Neural progenitor cell (in vitro differentiated cells): ENCODE measurements around the gene GSTT2. TPM values are rescaled to one million over a fixed set of nuclear protein-coding genes. Genes with fewer than 3 reads are reported as not detected.
A peak's percentile ranks its signal among the peaks of the same experiment; 100 is the strongest.
"Not testable (repeated sequence)": the region's sequence is repeated elsewhere in the genome, so short reads cannot be mapped to it uniquely, and the experiment has no call there.

ENCODE experiments used
- DNase-seq: peaks from one replicate; pipeline ENCODE4 v3.0.0-alpha.2; 2016; ENCODE audit warnings: low spot score
- H2AFZ ChIP-seq: fragments of 200-600 bp; sonication (generic); replicated peaks from 2 replicates; pipeline ENCODE4 v1.6.1; 2016; ENCODE audit warnings: antibody characterized with exemption
- H3F3A ChIP-seq: fragments of 200-600 bp; sonication (generic); 2 replicates; pipeline ENCODE4 v1.6.1; 2016; ENCODE audit warnings: antibody characterized with exemption, low read depth
- H3K27ac ChIP-seq: fragments of 200-600 bp; sonication (generic); 2 replicates; pipeline ENCODE4 v1.5.1; 2016; ENCODE audit warnings: mild to moderate bottlenecking
- H3K27me3 ChIP-seq: fragments of 200-600 bp; sonication (generic); 2 replicates; pipeline ENCODE4 v1.6.1; 2016; ENCODE audit warnings: mild to moderate bottlenecking, moderate library complexity
- H3K36me3 ChIP-seq: fragments of 200-600 bp; sonication (generic); 2 replicates; pipeline ENCODE4 v1.5.1; 2016
- H3K4me1 ChIP-seq: fragments of 200-600 bp; sonication (generic); 2 replicates; pipeline ENCODE4 v1.6.1; 2016; ENCODE audit warnings: mixed run types
- H3K4me2 ChIP-seq: fragments of 200-600 bp; sonication (generic); 2 replicates; pipeline ENCODE4 v1.6.1; 2016
- H3K4me3 ChIP-seq: fragments of 200-600 bp; sonication (generic); 2 replicates; pipeline ENCODE4 v1.5.1; 2016
- H3K79me2 ChIP-seq: fragments of 200-600 bp; sonication (generic); 2 replicates; pipeline ENCODE4 v1.6.1; 2016; ENCODE audit warnings: low read depth
- H3K9ac ChIP-seq: fragments of 200-600 bp; sonication (generic); 2 replicates; pipeline ENCODE4 v1.6.1; 2016
- H3K9me3 ChIP-seq: fragments of 200-600 bp; sonication (generic); 2 replicates; pipeline ENCODE4 v1.5.1; 2016; ENCODE audit warnings: low read depth
- H4K20me1 ChIP-seq: fragments of 200-600 bp; sonication (generic); 2 replicates; pipeline ENCODE4 v1.6.1; 2016; ENCODE audit warnings: low read depth
- H3K27ac Mint-ChIP-seq: 3 replicates; pipeline ENCODE4 v1.8.0; 2021; ENCODE audit warnings: mixed read lengths
- H3K27me3 Mint-ChIP-seq: 2 replicates; pipeline ENCODE4 v1.8.0; 2022; ENCODE audit warnings: low read depth, mild to moderate bottlenecking, inconsistent platforms, moderate library complexity, mixed read lengths; ENCODE audit not compliant: insufficient read depth
- H3K36me3 Mint-ChIP-seq: 3 replicates; pipeline ENCODE4 v1.8.0; 2021; ENCODE audit warnings: mixed read lengths
- H3K4me1 Mint-ChIP-seq: 3 replicates; pipeline ENCODE4 v1.8.0; 2021; ENCODE audit warnings: mixed read lengths
- H3K4me3 Mint-ChIP-seq: 3 replicates; pipeline ENCODE4 v1.8.0; 2021; ENCODE audit warnings: mild to moderate bottlenecking, moderate library complexity, mixed read lengths
- H3K9me3 Mint-ChIP-seq: 3 replicates; pipeline ENCODE4 v1.8.0; 2020; ENCODE audit warnings: mixed read lengths
- EZH2 ChIP-seq: fragments of 200-600 bp; sonication (generic); IDR thresholded peaks from 2 replicates; pipeline ENCODE4 v1.6.1; 2017; ENCODE audit warnings: antibody characterized with exemption, mild to moderate bottlenecking, moderate library complexity
- EZH2phosphoT487 ChIP-seq: fragments of 200-600 bp; sonication (generic); IDR thresholded peaks from 2 replicates; pipeline ENCODE4 v1.6.1; 2017; ENCODE audit warnings: antibody characterized with exemption
- total RNA-seq: library from RNA; depleted of rRNA; stranded (reverse); fragments of >200 nt; gene quantifications from 2 replicates; pipeline ENCODE4 v1.2.3, GENCODE V29; 2015; ENCODE audit warnings: low replicate concordance
- TF ChIP-seq, protein P1 (sequence below): fragments of 200-600 bp; sonication (generic); IDR thresholded peaks from 2 replicates; pipeline ENCODE4 v1.5.1; 2017; ENCODE audit warnings: antibody characterized with exemption, mild to moderate bottlenecking

GSTT2 gene
- total RNA-seq, 1 donor from 2014 or later = not detected

DNA sequence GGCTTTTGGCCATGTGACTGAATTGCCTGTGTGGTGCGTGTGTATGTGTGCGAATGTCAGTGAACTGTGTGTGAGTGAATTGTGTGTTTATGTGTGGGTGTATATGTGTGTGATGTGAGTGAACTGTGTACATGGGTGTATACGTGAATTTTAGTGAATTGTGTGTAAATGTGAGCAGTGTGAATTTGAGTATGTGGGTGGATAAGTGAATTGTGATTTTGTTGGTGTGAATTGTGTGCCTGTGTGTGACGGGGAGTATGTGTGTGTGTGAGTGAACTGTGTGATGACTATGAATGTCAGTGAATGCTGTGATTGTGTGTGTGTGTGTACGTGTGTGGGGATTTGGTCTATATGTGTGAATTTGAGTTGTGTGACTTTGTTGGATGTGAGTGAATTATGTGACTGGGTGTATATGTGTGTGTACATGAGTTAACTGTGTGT is 9.7 kb upstream of the GSTT2 start:
- no peaks in the 10 kb centered on the region for H3K36me3 ChIP-seq
- no peak for DNase-seq
- no peaks in the 10 kb centered on the region for H3K27me3 ChIP-seq
- H3K9ac ChIP-seq = no peak overlapping the region
- H3K4me3 Mint-ChIP-seq = no peak overlapping the region
- H3K4me3 ChIP-seq = no peak overlapping the region
- no peak overlapping the region for H3K27ac Mint-ChIP-seq
- no peaks in the 10 kb centered on the region for H3F3A ChIP-seq
- no peaks in the 10 kb centered on the region for H3K9me3 Mint-ChIP-seq
- no peaks in the 10 kb centered on the region for H3K9me3 ChIP-seq
- H3K4me1 Mint-ChIP-seq = no peaks in the 10 kb centered on the region
- H2AFZ ChIP-seq = no peak overlapping the region
- H4K20me1 ChIP-seq = no peaks in the 10 kb centered on the region
- no peak for TF ChIP-seq EZH2phosphoT487
- TF ChIP-seq, protein P1, sequence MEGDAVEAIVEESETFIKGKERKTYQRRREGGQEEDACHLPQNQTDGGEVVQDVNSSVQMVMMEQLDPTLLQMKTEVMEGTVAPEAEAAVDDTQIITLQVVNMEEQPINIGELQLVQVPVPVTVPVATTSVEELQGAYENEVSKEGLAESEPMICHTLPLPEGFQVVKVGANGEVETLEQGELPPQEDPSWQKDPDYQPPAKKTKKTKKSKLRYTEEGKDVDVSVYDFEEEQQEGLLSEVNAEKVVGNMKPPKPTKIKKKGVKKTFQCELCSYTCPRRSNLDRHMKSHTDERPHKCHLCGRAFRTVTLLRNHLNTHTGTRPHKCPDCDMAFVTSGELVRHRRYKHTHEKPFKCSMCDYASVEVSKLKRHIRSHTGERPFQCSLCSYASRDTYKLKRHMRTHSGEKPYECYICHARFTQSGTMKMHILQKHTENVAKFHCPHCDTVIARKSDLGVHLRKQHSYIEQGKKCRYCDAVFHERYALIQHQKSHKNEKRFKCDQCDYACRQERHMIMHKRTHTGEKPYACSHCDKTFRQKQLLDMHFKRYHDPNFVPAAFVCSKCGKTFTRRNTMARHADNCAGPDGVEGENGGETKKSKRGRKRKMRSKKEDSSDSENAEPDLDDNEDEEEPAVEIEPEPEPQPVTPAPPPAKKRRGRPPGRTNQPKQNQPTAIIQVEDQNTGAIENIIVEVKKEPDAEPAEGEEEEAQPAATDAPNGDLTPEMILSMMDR = no peak
- TF ChIP-seq EZH2 = no peak
- peaks cover 3% of the 10 kb centered on the region for H3K27me3 Mint-ChIP-seq
- H3K79me2 ChIP-seq = no peaks in the 10 kb centered on the region
- no peak overlapping the region for H3K27ac ChIP-seq
- H3K4me1 ChIP-seq = no peaks in the 10 kb centered on the region
- H3K4me2 ChIP-seq = no peak overlapping the region
- H3K36me3 Mint-ChIP-seq = peaks cover 19% of the 10 kb centered on the region

DNA sequence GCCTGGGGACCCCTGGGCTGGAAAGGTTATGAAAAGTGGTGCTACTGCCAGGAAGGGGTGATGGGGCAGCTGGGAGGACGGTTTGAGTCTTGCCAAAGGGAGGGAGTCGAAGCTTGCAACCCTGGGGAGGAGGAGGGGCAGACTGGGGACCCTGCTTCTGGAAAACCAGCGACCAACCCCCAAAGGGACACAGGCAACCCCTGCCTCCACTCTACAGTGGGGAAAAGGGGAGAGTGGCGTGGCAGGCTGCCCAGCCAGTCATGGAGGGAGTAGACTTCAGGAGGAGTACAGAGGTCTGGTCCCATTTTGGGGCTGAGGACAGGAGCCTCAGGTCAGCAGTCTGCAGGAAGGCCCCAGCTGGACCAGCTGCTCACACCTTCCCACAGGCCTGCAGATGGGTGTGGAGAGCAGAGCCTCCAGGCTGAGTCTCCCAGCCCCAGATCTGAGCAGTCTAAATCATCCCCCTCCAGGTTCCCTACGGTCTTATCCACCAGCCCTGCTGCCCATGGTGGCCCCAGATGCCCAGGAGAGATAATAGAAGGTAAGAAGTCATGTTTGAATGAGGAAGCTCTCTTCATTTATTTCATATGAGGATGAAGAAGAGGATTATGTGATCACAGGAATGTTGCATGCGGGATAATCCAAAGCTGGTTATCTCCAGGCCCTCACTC is 9.0 kb upstream of the GSTT2 start:
- Mint-ChIP-seq H3K27me3 (peaks cover 3% of the 10 kb centered on the region), H3K9me3 (no peaks in the 10 kb centered on the region), H3K4me3 (peak overlapping the region; percentile 50), H3K4me1 (no peaks in the 10 kb centered on the region), H3K36me3 (peaks cover 19% of the 10 kb centered on the region), H3K27ac (no peak overlapping the region)
- H3K4me2 ChIP-seq = no peak overlapping the region
- no peaks in the 10 kb centered on the region for H3F3A ChIP-seq
- H2AFZ ChIP-seq = no peak overlapping the region
- H3K79me2 ChIP-seq = no peaks in the 10 kb centered on the region
- no peak for DNase-seq
- no peaks in the 10 kb centered on the region for H3K27me3 ChIP-seq
- TF ChIP-seq, protein P1 = no peak
- TF ChIP-seq EZH2phosphoT487 (no peak), EZH2 (no peak)
- no peak overlapping the region for H3K9ac ChIP-seq
- H4K20me1 ChIP-seq = no peaks in the 10 kb centered on the region
- H3K36me3 ChIP-seq = no peaks in the 10 kb centered on the region
- no peak overlapping the region for H3K27ac ChIP-seq
- H3K4me3 ChIP-seq = no peak overlapping the region
- H3K4me1 ChIP-seq = no peaks in the 10 kb centered on the region
- H3K9me3 ChIP-seq = no peaks in the 10 kb centered on the region

DNA sequence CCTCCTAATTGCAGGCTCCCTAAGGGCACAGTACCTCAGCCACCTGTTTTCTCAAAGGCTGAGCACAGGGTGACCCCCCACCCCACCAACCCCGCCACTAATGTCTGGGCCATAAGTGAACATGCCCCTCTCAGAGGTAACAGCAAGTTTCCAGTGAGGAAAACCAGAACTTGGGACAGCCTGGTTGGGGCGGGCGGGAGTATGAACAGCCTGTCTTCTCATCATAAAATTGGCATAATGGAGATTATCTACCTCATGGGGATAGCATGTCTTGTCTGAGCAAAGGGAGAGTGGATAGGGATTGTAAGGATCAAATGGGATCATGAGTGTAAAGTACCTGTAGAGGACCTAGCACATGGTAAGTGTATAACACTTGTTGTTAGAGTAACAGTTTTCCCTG is 8.0 kb upstream of the GSTT2 start:
- not testable (repeated sequence) for H3K27me3 Mint-ChIP-seq, H3K27ac ChIP-seq, H3F3A ChIP-seq, H3K79me2 ChIP-seq, H3K27me3 ChIP-seq, H3K36me3 ChIP-seq, H3K4me3 ChIP-seq, H2AFZ ChIP-seq, DNase-seq, H3K27ac Mint-ChIP-seq, H4K20me1 ChIP-seq, H3K9ac ChIP-seq, H3K4me1 ChIP-seq, H3K4me2 ChIP-seq, H3K9me3 ChIP-seq, H3K4me1 Mint-ChIP-seq, H3K9me3 Mint-ChIP-seq
- peaks cover 19% of the 10 kb centered on the region for H3K36me3 Mint-ChIP-seq
- peak overlapping the region; percentile 58 for H3K4me3 Mint-ChIP-seq

DNA sequence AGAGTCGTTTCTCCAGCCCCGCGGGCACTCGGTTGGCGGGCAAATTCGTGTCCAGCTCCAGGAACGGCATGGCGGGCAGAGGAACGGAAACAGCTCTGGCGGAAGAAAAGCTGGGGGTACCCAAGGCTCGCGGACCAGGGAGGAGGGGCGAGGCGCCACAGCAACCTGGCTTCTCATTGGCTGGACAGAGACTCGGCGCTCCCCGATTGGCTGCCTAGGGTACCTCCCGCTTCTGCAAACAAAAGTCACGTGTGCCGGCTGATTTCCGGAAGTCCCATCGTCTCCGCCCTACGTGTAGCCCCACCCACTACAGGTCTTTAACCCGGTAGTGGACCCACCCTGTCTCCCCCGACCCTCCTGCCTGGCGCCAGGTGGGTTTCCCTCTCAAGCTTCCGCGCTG is 5.6 kb upstream of the GSTT2 start, which contains the start of gene DDT:
Gene DDT, minus strand, starts transcription at position 97 of the 400 bp plus-strand sequence. Its CDS starts 27 bp downstream, at position 70.
- not testable (repeated sequence) for H3K27ac Mint-ChIP-seq, DNase-seq, H3K36me3 ChIP-seq, H3K4me3 ChIP-seq, H2AFZ ChIP-seq, H3F3A ChIP-seq, H4K20me1 ChIP-seq, H3K79me2 ChIP-seq, H3K4me3 Mint-ChIP-seq, H3K9me3 Mint-ChIP-seq, H3K4me1 ChIP-seq, H3K27ac ChIP-seq, H3K9ac ChIP-seq, H3K4me1 Mint-ChIP-seq, H3K27me3 Mint-ChIP-seq, H3K27me3 ChIP-seq, H3K9me3 ChIP-seq, H3K4me2 ChIP-seq
- H3K36me3 Mint-ChIP-seq = peaks cover 15% of the 10 kb centered on the region

DNA sequence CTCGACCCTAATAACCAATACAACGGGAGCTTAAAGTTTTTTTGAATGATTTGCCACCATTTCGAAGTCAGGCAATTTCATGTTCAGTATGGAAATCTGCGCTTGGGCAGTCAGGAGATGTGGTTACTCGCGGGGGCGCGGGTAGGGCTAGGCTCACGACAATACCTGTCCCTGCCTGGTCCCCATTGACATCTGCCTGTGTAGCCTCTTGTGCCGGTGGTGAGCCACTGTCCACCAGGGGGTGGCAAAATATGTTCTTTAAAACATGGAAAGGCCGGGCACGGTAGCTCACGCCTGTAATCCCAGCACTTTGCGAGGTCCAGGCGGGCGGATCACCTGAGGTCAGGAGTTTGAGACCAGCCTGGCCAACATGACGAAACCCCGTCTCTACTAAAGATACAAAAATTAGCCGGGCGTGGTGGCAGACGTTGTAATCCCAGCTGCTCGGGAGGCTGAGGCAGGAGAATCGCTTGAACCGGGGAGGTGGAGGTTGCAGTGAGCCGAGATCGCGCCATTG is 5.0 kb upstream of the GSTT2 start:
- not testable (repeated sequence) for H3K4me3 Mint-ChIP-seq, H3K4me1 ChIP-seq, H2AFZ ChIP-seq, DNase-seq, H3K79me2 ChIP-seq, H3F3A ChIP-seq, H3K9me3 ChIP-seq, H3K36me3 ChIP-seq, H3K4me1 Mint-ChIP-seq, H3K27ac Mint-ChIP-seq, H3K9ac ChIP-seq, H3K9me3 Mint-ChIP-seq, H3K27ac ChIP-seq, H3K27me3 Mint-ChIP-seq, H3K4me2 ChIP-seq, H3K27me3 ChIP-seq, H3K4me3 ChIP-seq, H4K20me1 ChIP-seq
- H3K36me3 Mint-ChIP-seq = peaks cover 11% of the 10 kb centered on the region

DNA sequence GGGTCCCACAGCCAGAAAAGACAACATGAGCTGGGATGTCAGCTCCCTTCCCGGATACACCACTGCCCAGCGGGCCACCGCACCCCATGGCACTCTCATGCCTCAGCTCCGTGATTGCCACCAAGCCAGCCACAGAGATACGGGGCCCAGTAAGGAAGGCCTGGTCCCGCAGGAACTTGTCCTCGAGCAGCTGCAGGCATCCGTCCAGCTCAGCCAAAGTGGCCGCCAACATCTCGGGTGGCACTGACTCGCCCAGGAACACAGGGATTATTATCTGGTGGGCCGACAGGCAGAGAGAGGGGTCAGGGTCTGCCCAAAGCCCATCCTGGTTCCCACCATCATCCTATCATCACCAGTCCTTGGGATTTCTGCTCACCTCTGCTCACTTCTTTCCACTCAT is 2.6 kb upstream of the GSTT2 start:
- H3K4me1 Mint-ChIP-seq, H3K9me3 ChIP-seq, H3K27ac Mint-ChIP-seq, H3K27me3 ChIP-seq, H3K79me2 ChIP-seq, H3K4me1 ChIP-seq, H3K9me3 Mint-ChIP-seq, H3K9ac ChIP-seq, H3K27ac ChIP-seq, H3K4me3 ChIP-seq, H4K20me1 ChIP-seq, H3F3A ChIP-seq, H2AFZ ChIP-seq, DNase-seq, H3K36me3 ChIP-seq, H3K4me2 ChIP-seq, H3K4me3 Mint-ChIP-seq, H3K27me3 Mint-ChIP-seq, H3K36me3 Mint-ChIP-seq: not testable (repeated sequence)
